Endothelial cell of umbilical vein (primary cell): ENCODE data around the gene FBXW7. TPM values are rescaled to one million over a fixed set of nuclear protein-coding genes. Genes with fewer than 3 reads are reported as not detected.

ENCODE experiments used
- BruUV-seq: library from RNA; stranded (reverse); fragments of 400-500 nt; replicated peaks from 2 replicates; lab custom pipeline; 2021; lab: Mats Ljungman, UMichigan
- CTCF ChIA-PET: fragments of 300-600, 350-600 bp; sonication (Branson Sonifier 250); formaldehyde crosslinking; loops from one replicate; lab custom pipeline; 2021; ENCODE audit warnings: antibody characterized with exemption, inconsistent platforms; lab: Charles Lee
- POLR2A ChIA-PET: fragments of 300-600, 350-600 bp; sonication (Branson Sonifier 250); formaldehyde crosslinking; loops from one replicate; lab custom pipeline; 2021; ENCODE audit warnings: antibody characterized with exemption, inconsistent platforms; lab: Charles Lee
- DNase-seq: peaks from one replicate; pipeline ENCODE4 v3.0.0-alpha.2; 2011; ENCODE audit warnings: low read depth, low spot score
- FAIRE-seq: peaks from 2 replicates; lab custom pipeline; 2011; peaks lifted over from hg19 to GRCh38; lab: Jason Lieb, UNC
- H2AFZ ChIP-seq: 2 replicates; pipeline ENCODE4 v1.6.0; 2012; ENCODE audit warnings: low read depth, low read length, control low read depth, inconsistent platforms
- H3K27ac ChIP-seq: 2 replicates; pipeline ENCODE4 v1.5.1; 2011; ENCODE audit warnings: low read depth, mild to moderate bottlenecking, control low read depth, low read length, moderate library complexity; ENCODE audit not compliant: insufficient read depth
- H3K27me3 ChIP-seq, 2 experiments: 2 replicates each; pipeline versions ENCODE4 v1.6.0 to v1.6.1; 2011; ENCODE audit warnings: low read length in 2 of 2, mixed read lengths in 1 of 2; ENCODE audit not compliant: control insufficient read depth in 2 of 2, insufficient read depth in 2 of 2
- H3K36me3 ChIP-seq, 2 experiments: 2 replicates in 1 of 2; 3 replicates in 1 of 2; pipeline ENCODE4 v1.5.1; 2011; ENCODE audit warnings: low read length in 2 of 2, mild to moderate bottlenecking in 1 of 2, moderate library complexity in 1 of 2; ENCODE audit not compliant: control insufficient read depth in 2 of 2, insufficient read depth in 2 of 2; ENCODE audit errors: extremely low read depth in 1 of 2
- H3K4me1 ChIP-seq: 3 replicates; pipeline ENCODE4 v1.5.1; 2011; ENCODE audit warnings: mild to moderate bottlenecking, low read length; ENCODE audit not compliant: control insufficient read depth, insufficient read depth; ENCODE audit errors: extremely low read depth
- H3K4me2 ChIP-seq: 2 replicates; pipeline ENCODE4 v1.6.1; 2011; ENCODE audit warnings: low read length, control low read depth, mixed read lengths; ENCODE audit not compliant: insufficient read depth
- H3K4me3 ChIP-seq, 3 experiments: fragments of 200-600 bp in 1 of 3; sonication (generic), shearing (Covaris generic) in 1 of 3; replicated peaks in 1 of 3; 2 replicates each; pipeline ENCODE4 v1.5.1; 2011 to 2016; ENCODE audit warnings: control low read depth in 3 of 3, low read length in 3 of 3, mild to moderate bottlenecking in 2 of 3, inconsistent platforms in 1 of 3, low read depth in 1 of 3, moderate library complexity in 1 of 3; ENCODE audit not compliant: insufficient read depth in 1 of 3
- H3K79me2 ChIP-seq: 2 replicates; pipeline ENCODE4 v1.6.0; 2012; ENCODE audit warnings: low read length, inconsistent platforms; ENCODE audit not compliant: control insufficient read depth, insufficient read depth
- H3K9ac ChIP-seq: replicated peaks from 2 replicates; pipeline ENCODE3; 2011; ENCODE audit warnings: low read length, control low read depth; ENCODE audit not compliant: insufficient read depth; ENCODE audit errors: extremely low read depth
- H3K9me1 ChIP-seq: replicated peaks from 3 replicates; pipeline ENCODE4 v1.6.0; 2011; ENCODE audit warnings: mild to moderate bottlenecking, low read length; ENCODE audit not compliant: control insufficient read depth, insufficient read depth; ENCODE audit errors: extremely low read depth
- H3K9me3 ChIP-seq: replicated peaks from 2 replicates; pipeline ENCODE4 v1.5.1; 2012; ENCODE audit warnings: low read length, inconsistent platforms; ENCODE audit not compliant: control insufficient read depth, insufficient read depth
- H4K20me1 ChIP-seq: replicated peaks from 2 replicates; pipeline ENCODE3; 2011; ENCODE audit warnings: mild to moderate bottlenecking, low read length; ENCODE audit not compliant: control insufficient read depth, insufficient read depth; ENCODE audit errors: extremely low read depth
- CTCF ChIP-seq, 2 donors: IDR thresholded peaks; 1 replicate in 1 of 2; 2 replicates in 1 of 2; pipeline ENCODE4 v1.5.1; 2011; ENCODE audit warnings: low read length in 2 of 2, mild to moderate bottlenecking in 2 of 2, moderate library complexity in 2 of 2, control low read depth in 1 of 2, inconsistent platforms in 1 of 2, low read depth in 1 of 2; ENCODE audit not compliant: insufficient read depth in 1 of 2; ENCODE audit errors: extremely low read depth in 1 of 2
- EZH2 ChIP-seq: IDR thresholded peaks from 2 replicates; pipeline ENCODE4 v1.6.1; 2012; ENCODE audit warnings: borderline replicate concordance, low read depth, mild to moderate bottlenecking, moderate library complexity, low read length, inconsistent platforms; ENCODE audit not compliant: severe bottlenecking
- FOS ChIP-seq: IDR thresholded peaks from 2 replicates; pipeline ENCODE4 v1.6.1; 2011; ENCODE audit warnings: mild to moderate bottlenecking, low read length, moderate library complexity, borderline replicate concordance; ENCODE audit not compliant: insufficient read depth
- GATA2 ChIP-seq: IDR thresholded peaks from 2 replicates; pipeline ENCODE4 v1.7.0; 2011; ENCODE audit warnings: low read depth, mild to moderate bottlenecking, moderate library complexity, mixed read lengths, low read length; ENCODE audit not compliant: insufficient read length, insufficient read depth
- JUN ChIP-seq: IDR thresholded peaks from 2 replicates; pipeline ENCODE4 v1.6.1; 2011; ENCODE audit warnings: borderline replicate concordance, low read depth; ENCODE audit not compliant: insufficient read length, insufficient read depth
- MAX ChIP-seq: IDR thresholded peaks from 2 replicates; pipeline ENCODE4 v1.6.1; 2011; ENCODE audit not compliant: insufficient read depth, insufficient read length
- MYC ChIP-seq: IDR thresholded peaks from one replicate; pipeline ENCODE4 v1.6.1; 2011; ENCODE audit warnings: mild to moderate bottlenecking, low read depth, low read length
- POLR2A ChIP-seq: IDR thresholded peaks from 2 replicates; pipeline ENCODE4 v1.6.1; 2012; ENCODE audit warnings: low read depth, mild to moderate bottlenecking, control low read depth, low read length
- POLR2AphosphoS5 ChIP-seq: IDR thresholded peaks from 2 replicates; pipeline ENCODE4 v1.6.1; 2012; ENCODE audit warnings: low read depth, mild to moderate bottlenecking, control low read depth, low read length, moderate library complexity; ENCODE audit not compliant: insufficient read depth
- dilution Hi-C: fragments of 300-500 bp; cut with MboI; formaldehyde crosslinking; loops from one replicate; pipeline ENCODE4 v1.15.0; 2019; ENCODE audit warnings: low sequenced_read_pairs; ENCODE audit not compliant: extremely low pct_ligation_motif_present
- intact Hi-C: fragments of 100-400 bp; cut with micrococcal nuclease; formaldehyde crosslinking; loops from one replicate; pipeline ENCODE4 v1.10.0; 2022
- polyA plus RNA-seq, 4 experiments: library from polyadenylated mRNA; depleted of rRNA in 3 of 4; stranded (reverse) in 3 of 4; unstranded in 1 of 4; fragments of >200 nt; gene quantifications; 2 replicates each; pipeline versions ENCODE4 v1.2.1 to v1.2.3, GENCODE V29; 2011 to 2012; ENCODE audit warnings: missing spikeins in 1 of 4
- total RNA-seq: library from RNA; stranded (reverse); gene quantifications from 2 replicates; pipeline ENCODE4 v1.2.3, GENCODE V29; 2021

The FBXW7 gene
- total and polyA plus RNA-seq, 2 donors (not counting 3 experiments of a cell fraction or from before 2014, with no cell fraction given): 7.0 to 28.1 TPM

- no peak for FAIRE-seq
- no peaks in the 10 kb centered on the region for H3K9me1 ChIP-seq
Observed at GRCh38 chr4:152540293-152540674, 4.4 kb upstream of the FBXW7 start.

GRCh38 chr4:152539556-152540292 lies 3.8 kb upstream of the FBXW7 start:
- ChIA-PET CTCF (interaction anchor here (0.8 to 8.5 kb wide), 4 partner anchors 12 to 106 kb away, joined by 3 to 107 read pairs (median 5); no protein-coding TSS in a partner anchor), POLR2A (no interaction called here)
- Histone ChIP-seq H3K9ac (no peak overlapping the region), H3K79me2 (peaks cover 43% of the 10 kb centered on the region), H3K27ac (no peak overlapping the region), H4K20me1 (no peaks in the 10 kb centered on the region), H3K4me1 (peaks cover 10% of the 10 kb centered on the region), H2AFZ (no peak overlapping the region), H3K4me3 (no peak overlapping the region), H3K36me3 (no peaks in the 10 kb centered on the region), H3K9me1 (no peaks in the 10 kb centered on the region), H3K4me2 (no peak overlapping the region), H3K9me3 (no peaks in the 10 kb centered on the region), H3K27me3 (no peaks in the 10 kb centered on the region)
- DNase-seq (no peak), FAIRE-seq (no peak)
- dilution Hi-C loops: no loop called here
- intact Hi-C loops: loop anchor here (5.0 kb wide), 3 partner anchors 37 to 1122 kb away; no protein-coding TSS in a partner anchor
- TF ChIP-seq POLR2AphosphoS5 (no peak), JUN (no peak), EZH2 (no peak), MYC (no peak), GATA2 (no peak), POLR2A (no peak), CTCF (IDR thresholded peaks at IDR 0.05; ENCODE audit: extremely low read depth in 1 of 2, insufficient read depth in 1 of 2, low read depth in 1 of 2, low read length in 2 of 2) (no peak), MAX (no peak), FOS (no peak)
- BruUV-seq: no TSS peak

More at GRCh38 chr4:152540293-152540674, 4.4 kb upstream of the FBXW7 start:
- dilution Hi-C loops: no loop called here
- Histone ChIP-seq H4K20me1 (no peaks in the 10 kb centered on the region), H3K4me2 (no peak overlapping the region), H3K4me3 (no peak overlapping the region), H3K79me2 (peaks cover 38% of the 10 kb centered on the region), H3K9ac (no peak overlapping the region), H3K36me3 (no peaks in the 10 kb centered on the region), H3K27ac (no peak overlapping the region), H3K27me3 (no peaks in the 10 kb centered on the region), H3K9me3 (no peaks in the 10 kb centered on the region), H3K4me1 (peaks cover 10% of the 10 kb centered on the region), H2AFZ (no peak overlapping the region)
- CTCF ChIA-PET: interaction anchor here (0.8 to 8.5 kb wide), 4 partner anchors 11 to 106 kb away, joined by 3 to 107 read pairs (median 5); no protein-coding TSS in a partner anchor
- intact Hi-C loops: no loop called here
- DNase-seq: no peak
- no TSS peak for BruUV-seq
- TF ChIP-seq MAX: no peak
- no peak for TF ChIP-seq GATA2
- TF ChIP-seq EZH2: no peak
- POLR2A ChIA-PET: no interaction called here
